Measurements from ENCODE around the gene GRM4.

- TF ChIP-seq CTCF (conservative IDR thresholded peaks at IDR 0.05; ENCODE audit: low read depth, low read length) (no peak), EZH2 (IDR thresholded peaks at IDR 0.05; ENCODE audit: low read length, unreplicated experiment) (no peak)
Observed at GRCh38 chr6:34146801-34147592, 1.1 kb upstream of the GRM4 start.
